ENCODE results near the gene TFF2. TPM values are rescaled to one million over a fixed set of nuclear protein-coding genes. Genes with fewer than 3 reads are reported as not detected.

TFF2 gene
- total and polyA plus RNA-seq, 2 of the 4 experiments (the other 2 are of a cell fraction), result not detected

DNA sequence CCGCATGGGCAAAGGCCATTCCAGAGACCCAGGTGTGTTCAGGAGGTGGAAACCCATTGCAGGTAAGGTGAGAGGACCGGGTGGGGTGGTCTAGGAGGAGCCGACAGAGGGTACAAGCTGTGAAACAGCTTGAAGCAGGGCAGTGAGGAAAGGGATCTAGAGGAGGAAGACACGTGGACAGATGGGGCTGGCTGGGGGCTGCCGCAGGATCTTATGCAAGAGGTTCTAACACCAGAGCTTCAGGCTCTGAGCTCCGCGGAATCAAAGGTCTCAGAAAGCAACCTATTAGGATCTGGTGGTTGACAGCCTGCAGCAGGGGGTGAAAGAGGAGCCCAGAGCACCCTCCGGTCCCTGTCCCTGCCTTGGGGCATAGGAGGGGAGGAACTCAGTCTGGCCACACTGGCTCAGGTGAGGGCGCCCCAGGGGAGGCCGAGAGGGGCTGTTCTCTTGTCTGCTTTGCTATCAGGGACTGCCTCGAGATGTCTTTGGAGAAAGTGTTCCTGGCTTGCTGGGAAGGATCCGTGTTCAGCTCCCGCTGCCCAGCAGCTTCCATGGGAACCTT lies 13.6 kb upstream of the TFF2 start:
- peaks cover 14% of the 10 kb centered on the region; the same call in 1 of the 2 replicates for H3K27me3 ChIP-seq (ENCODE audit: control insufficient read depth, insufficient read depth, low read length)
- H4K20me1 ChIP-seq (ENCODE audit: insufficient read depth, low read length), result no peaks in the 10 kb centered on the region
- H3K36me3 ChIP-seq (ENCODE audit: control insufficient read depth, insufficient read depth, low read length), result no peaks in the 10 kb centered on the region
- no peak overlapping the region for H4K91ac ChIP-seq (ENCODE audit: insufficient read depth, low read depth, low read length)
- no peak overlapping the region for H3K27ac ChIP-seq (ENCODE audit: insufficient read depth, low read length)
- no peak overlapping the region for H3K4ac ChIP-seq (ENCODE audit: low read depth, low read length)
- H3K9ac ChIP-seq (ENCODE audit: low read depth, low read length), result no peak overlapping the region
- TF ChIP-seq CEBPB (IDR thresholded peaks at IDR 0.05; ENCODE audit: low read depth, low read length) (no peak), POLR2A (IDR thresholded peaks at IDR 0.05; ENCODE audit: low read depth, low read length) (no peak), NFE2L2 (IDR thresholded peaks at IDR 0.05; ENCODE audit: low read depth, low read length) (no peak), RCOR1 (IDR thresholded peaks at IDR 0.05; ENCODE audit: insufficient replicate concordance, low read length) (no peak), SMC3 (IDR thresholded peaks at IDR 0.05; ENCODE audit: low read depth, low read length) (no peak), MAFK (IDR thresholded peaks at IDR 0.05; ENCODE audit: low read depth, low read length) (no peak), FOS (IDR thresholded peaks at IDR 0.05; ENCODE audit: low read depth, low read length) (no peak), BHLHE40 (IDR thresholded peaks at IDR 0.05; ENCODE audit: low read depth, low read length) (no peak), MAZ (IDR thresholded peaks at IDR 0.05; ENCODE audit: borderline replicate concordance, low read depth, low read length) (no peak), RFX5 (IDR thresholded peaks at IDR 0.05; ENCODE audit: low read depth, low read length) (no peak), MXI1 (IDR thresholded peaks at IDR 0.05; ENCODE audit: borderline replicate concordance, low read depth, low read length) (no peak), CHD1 (IDR thresholded peaks at IDR 0.05; ENCODE audit: low read depth, low read length) (no peak), RAD21 (IDR thresholded peaks at IDR 0.05; ENCODE audit: low read length) (no peak)
- TF ChIP-seq, protein P1, sequence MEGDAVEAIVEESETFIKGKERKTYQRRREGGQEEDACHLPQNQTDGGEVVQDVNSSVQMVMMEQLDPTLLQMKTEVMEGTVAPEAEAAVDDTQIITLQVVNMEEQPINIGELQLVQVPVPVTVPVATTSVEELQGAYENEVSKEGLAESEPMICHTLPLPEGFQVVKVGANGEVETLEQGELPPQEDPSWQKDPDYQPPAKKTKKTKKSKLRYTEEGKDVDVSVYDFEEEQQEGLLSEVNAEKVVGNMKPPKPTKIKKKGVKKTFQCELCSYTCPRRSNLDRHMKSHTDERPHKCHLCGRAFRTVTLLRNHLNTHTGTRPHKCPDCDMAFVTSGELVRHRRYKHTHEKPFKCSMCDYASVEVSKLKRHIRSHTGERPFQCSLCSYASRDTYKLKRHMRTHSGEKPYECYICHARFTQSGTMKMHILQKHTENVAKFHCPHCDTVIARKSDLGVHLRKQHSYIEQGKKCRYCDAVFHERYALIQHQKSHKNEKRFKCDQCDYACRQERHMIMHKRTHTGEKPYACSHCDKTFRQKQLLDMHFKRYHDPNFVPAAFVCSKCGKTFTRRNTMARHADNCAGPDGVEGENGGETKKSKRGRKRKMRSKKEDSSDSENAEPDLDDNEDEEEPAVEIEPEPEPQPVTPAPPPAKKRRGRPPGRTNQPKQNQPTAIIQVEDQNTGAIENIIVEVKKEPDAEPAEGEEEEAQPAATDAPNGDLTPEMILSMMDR (conservative IDR thresholded peaks at IDR 0.05; ENCODE audit: low read depth, low read length), result no peak
- TF ChIP-seq, protein P2, sequence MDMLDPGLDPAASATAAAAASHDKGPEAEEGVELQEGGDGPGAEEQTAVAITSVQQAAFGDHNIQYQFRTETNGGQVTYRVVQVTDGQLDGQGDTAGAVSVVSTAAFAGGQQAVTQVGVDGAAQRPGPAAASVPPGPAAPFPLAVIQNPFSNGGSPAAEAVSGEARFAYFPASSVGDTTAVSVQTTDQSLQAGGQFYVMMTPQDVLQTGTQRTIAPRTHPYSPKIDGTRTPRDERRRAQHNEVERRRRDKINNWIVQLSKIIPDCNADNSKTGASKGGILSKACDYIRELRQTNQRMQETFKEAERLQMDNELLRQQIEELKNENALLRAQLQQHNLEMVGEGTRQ (IDR thresholded peaks at IDR 0.05; ENCODE audit: low read depth, low read length), result no peak
- TF ChIP-seq, protein P3, sequence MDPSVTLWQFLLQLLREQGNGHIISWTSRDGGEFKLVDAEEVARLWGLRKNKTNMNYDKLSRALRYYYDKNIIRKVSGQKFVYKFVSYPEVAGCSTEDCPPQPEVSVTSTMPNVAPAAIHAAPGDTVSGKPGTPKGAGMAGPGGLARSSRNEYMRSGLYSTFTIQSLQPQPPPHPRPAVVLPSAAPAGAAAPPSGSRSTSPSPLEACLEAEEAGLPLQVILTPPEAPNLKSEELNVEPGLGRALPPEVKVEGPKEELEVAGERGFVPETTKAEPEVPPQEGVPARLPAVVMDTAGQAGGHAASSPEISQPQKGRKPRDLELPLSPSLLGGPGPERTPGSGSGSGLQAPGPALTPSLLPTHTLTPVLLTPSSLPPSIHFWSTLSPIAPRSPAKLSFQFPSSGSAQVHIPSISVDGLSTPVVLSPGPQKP (IDR thresholded peaks at IDR 0.05; ENCODE audit: borderline replicate concordance, low read depth, low read length), result no peak
- no peak for ATAC-seq (ENCODE audit: low read depth)
- H3K9me3 ChIP-seq (ENCODE audit: control insufficient read depth, insufficient read depth, low read length), result no peaks in the 10 kb centered on the region
- no peaks in the 10 kb centered on the region for H3K9me1 ChIP-seq (ENCODE audit: insufficient read depth, low read length)
- H3K4me1 ChIP-seq (ENCODE audit: control insufficient read depth, insufficient read depth, low read length), result no peaks in the 10 kb centered on the region
- in situ Hi-C loops (cut with MboI; ENCODE audit: low sequenced_read_pairs), result no loop called here
- H2AK9ac ChIP-seq (replicated peaks; ENCODE audit: low read depth, low read length, poor library complexity), result no peak overlapping the region
- H2AFZ ChIP-seq (replicated peaks; ENCODE audit: low read length, poor library complexity), result no peak overlapping the region
- H3K18ac ChIP-seq (ENCODE audit: low read depth, low read length), result no peak overlapping the region
- no peak overlapping the region for H3K4me3 ChIP-seq (ENCODE audit: insufficient read depth, low read depth, low read length)
- dilution Hi-C loops (cut with HindIII; ENCODE audit: low sequenced_read_pairs, unreplicated experiment), result no loop called here
- H4K5ac ChIP-seq (ENCODE audit: low read depth, low read length), result no peak overlapping the region
- H3K56ac ChIP-seq (ENCODE audit: extremely low read depth, insufficient read depth, low read length), result no peak overlapping the region
- H2AK5ac ChIP-seq (ENCODE audit: low read depth, low read length), result no peak overlapping the region
- no peaks in the 10 kb centered on the region for H3K79me1 ChIP-seq (ENCODE audit: low read depth in 1 of 2, low read length in 2 of 2)
- no peak overlapping the region for H2BK120ac ChIP-seq (ENCODE audit: low read depth, low read length)
- no peak overlapping the region for H3K23ac ChIP-seq (ENCODE audit: low read depth, low read length)
- DNase-seq, result no peak
- no peak overlapping the region for H2BK15ac ChIP-seq (ENCODE audit: low read depth, low read length)
- POLR2A ChIA-PET (ENCODE audit: unreplicated experiment), result no interaction called here
- H3K4me2 ChIP-seq (ENCODE audit: low read depth, low read length), result no peak overlapping the region
- no peak overlapping the region for H4K8ac ChIP-seq (ENCODE audit: low read depth in 2 of 2, low read length in 2 of 2)
- whole genome bisulfite sequencing, 2 experiments (ENCODE audit: extremely low coverage in 2 of 2, insufficient read length in 1 of 2), result 56% methylated on average over 4 of the region's 13 CpGs; no CpG with 5 or more reads in 1 of the 2 experiments
- H2BK5ac ChIP-seq (ENCODE audit: low read depth, low read length, poor library complexity, severe bottlenecking), result no peak overlapping the region
- intact Hi-C loops (cut with micrococcal nuclease), result no loop called here
- no peak overlapping the region for H2BK20ac ChIP-seq (ENCODE audit: low read depth, low read length)
- CTCF ChIA-PET, result no interaction called here
- H3K14ac ChIP-seq (replicated peaks; ENCODE audit: low read depth, low read length), result no peak overlapping the region
- BruUV-seq (replicated peaks), result no TSS peak
